ENCODE measurements around the gene SH3BP4. TPM values are rescaled to one million over a fixed set of nuclear protein-coding genes. Genes with fewer than 3 reads are reported as not detected.

SH3BP4 gene
- total and polyA plus RNA-seq, 10 of the 15 experiments (the other 5 are each of a cell fraction or from before 2014, with no cell fraction given): 0.03 to 0.36 TPM; not detected in 8

DNA sequence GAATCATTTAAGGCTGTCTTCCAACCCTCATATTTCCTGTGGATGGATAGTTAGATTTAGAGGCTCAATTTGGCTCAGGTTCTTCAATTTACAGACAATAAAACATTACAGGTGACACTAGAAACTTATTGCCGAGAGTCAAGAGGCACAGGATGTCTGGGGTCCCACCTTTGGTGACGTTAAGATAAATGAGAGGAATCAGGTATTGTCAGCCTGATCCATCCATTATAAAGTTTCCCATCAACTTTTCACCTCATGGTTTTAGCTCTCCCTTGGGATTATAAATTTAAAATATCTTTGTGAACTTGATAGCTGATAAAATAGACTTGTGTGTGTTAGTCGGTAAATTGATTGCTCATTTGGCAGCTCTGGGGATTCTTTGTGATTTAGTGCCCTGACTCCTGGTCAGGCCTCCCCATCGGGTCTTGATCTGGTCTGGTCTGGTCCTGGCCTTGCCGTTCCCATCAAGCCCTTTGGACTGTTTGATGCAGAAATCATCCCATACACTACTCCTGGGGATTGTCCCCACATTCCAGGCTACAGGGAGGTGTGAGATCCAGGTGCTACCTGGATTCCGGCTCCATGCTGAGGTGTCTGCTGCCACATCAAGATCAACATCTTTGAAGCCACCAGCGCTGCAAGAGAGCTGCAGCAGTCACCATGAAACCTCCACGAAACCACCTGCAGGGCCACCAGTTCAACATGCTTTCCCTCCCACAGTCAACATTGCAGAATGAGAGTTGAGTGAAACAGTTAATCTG lies 130.9 kb downstream of the SH3BP4 start:
- no peak overlapping the region for H2AFZ ChIP-seq (ENCODE audit: control insufficient read depth, low read depth, low read length)
- DNase-seq (ENCODE audit: low read depth, low spot score) (no peak), FAIRE-seq (no peak), ATAC-seq (no peak)
- H3K79me2 ChIP-seq (ENCODE audit: control insufficient read depth, insufficient read depth, low read length): no peaks in the 10 kb centered on the region
- H3K4me3 ChIP-seq: no peak overlapping the region
- TF ChIP-seq, protein P1, sequence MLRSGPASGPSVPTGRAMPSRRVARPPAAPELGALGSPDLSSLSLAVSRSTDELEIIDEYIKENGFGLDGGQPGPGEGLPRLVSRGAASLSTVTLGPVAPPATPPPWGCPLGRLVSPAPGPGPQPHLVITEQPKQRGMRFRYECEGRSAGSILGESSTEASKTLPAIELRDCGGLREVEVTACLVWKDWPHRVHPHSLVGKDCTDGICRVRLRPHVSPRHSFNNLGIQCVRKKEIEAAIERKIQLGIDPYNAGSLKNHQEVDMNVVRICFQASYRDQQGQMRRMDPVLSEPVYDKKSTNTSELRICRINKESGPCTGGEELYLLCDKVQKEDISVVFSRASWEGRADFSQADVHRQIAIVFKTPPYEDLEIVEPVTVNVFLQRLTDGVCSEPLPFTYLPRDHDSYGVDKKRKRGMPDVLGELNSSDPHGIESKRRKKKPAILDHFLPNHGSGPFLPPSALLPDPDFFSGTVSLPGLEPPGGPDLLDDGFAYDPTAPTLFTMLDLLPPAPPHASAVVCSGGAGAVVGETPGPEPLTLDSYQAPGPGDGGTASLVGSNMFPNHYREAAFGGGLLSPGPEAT (IDR thresholded peaks at IDR 0.05; ENCODE audit: low read depth): no peak
- TF ChIP-seq, protein P2, sequence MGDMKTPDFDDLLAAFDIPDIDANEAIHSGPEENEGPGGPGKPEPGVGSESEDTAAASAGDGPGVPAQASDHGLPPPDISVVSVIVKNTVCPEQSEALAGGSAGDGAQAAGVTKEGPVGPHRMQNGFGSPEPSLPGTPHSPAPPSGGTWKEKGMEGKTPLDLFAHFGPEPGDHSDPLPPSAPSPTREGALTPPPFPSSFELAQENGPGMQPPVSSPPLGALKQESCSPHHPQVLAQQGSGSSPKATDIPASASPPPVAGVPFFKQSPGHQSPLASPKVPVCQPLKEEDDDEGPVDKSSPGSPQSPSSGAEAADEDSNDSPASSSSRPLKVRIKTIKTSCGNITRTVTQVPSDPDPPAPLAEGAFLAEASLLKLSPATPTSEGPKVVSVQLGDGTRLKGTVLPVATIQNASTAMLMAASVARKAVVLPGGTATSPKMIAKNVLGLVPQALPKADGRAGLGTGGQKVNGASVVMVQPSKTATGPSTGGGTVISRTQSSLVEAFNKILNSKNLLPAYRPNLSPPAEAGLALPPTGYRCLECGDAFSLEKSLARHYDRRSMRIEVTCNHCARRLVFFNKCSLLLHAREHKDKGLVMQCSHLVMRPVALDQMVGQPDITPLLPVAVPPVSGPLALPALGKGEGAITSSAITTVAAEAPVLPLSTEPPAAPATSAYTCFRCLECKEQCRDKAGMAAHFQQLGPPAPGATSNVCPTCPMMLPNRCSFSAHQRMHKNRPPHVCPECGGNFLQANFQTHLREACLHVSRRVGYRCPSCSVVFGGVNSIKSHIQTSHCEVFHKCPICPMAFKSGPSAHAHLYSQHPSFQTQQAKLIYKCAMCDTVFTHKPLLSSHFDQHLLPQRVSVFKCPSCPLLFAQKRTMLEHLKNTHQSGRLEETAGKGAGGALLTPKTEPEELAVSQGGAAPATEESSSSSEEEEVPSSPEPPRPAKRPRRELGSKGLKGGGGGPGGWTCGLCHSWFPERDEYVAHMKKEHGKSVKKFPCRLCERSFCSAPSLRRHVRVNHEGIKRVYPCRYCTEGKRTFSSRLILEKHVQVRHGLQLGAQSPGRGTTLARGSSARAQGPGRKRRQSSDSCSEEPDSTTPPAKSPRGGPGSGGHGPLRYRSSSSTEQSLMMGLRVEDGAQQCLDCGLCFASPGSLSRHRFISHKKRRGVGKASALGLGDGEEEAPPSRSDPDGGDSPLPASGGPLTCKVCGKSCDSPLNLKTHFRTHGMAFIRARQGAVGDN (IDR thresholded peaks at IDR 0.05): no peak
- TF ChIP-seq SMAD5 (IDR thresholded peaks at IDR 0.05; ENCODE audit: low read depth) (no peak), BRCA1 (IDR thresholded peaks at IDR 0.05; ENCODE audit: low read depth, low read length) (no peak)
- no peaks in the 10 kb centered on the region for H4K20me1 ChIP-seq (ENCODE audit: control insufficient read depth, insufficient read depth)
- WGBS (ENCODE audit: insufficient coverage, insufficient replicate concordance, low lambda C conversion rate, missing lambda C conversion rate): 21% methylated on average over 8 of the region's 8 CpGs
- POLR2A ChIA-PET: no interaction called here
- CTCF ChIA-PET: no interaction called here
- RAD21 ChIA-PET (ENCODE audit: unreplicated experiment): no interaction called here
- H3K27me3 ChIP-seq (replicated peaks in 1 of 2; ENCODE audit: control insufficient read depth in 2 of 2, insufficient read depth in 2 of 2, low read length in 1 of 2): no peaks in the 10 kb centered on the region
- no peak overlapping the region for H3K27ac ChIP-seq (ENCODE audit: control insufficient read depth, insufficient read depth)
- no peaks in the 10 kb centered on the region for H3K4me1 ChIP-seq (ENCODE audit: control insufficient read depth, insufficient read depth, low read length)
- intact Hi-C loops (cut with micrococcal nuclease; ENCODE audit: unreplicated experiment) (no loop called here), in situ Hi-C loops (cut with MboI) (no loop called here)
- no peaks in the 10 kb centered on the region; the same call in 2 of the 3 replicates for H3K9me3 ChIP-seq (replicated peaks; ENCODE audit: control insufficient read depth, insufficient read depth, low read length)
- no peak overlapping the region for H3K9ac ChIP-seq (ENCODE audit: control insufficient read depth, insufficient read depth, low read length)
- SMC1A ChIA-PET (ENCODE audit: uncharacterized antibody, unreplicated experiment): no interaction called here
- no TSS peak for BruUV-seq (replicated peaks)
- no peaks in the 10 kb centered on the region for H3K36me3 ChIP-seq (ENCODE audit: control insufficient read depth in 2 of 2, insufficient read depth in 2 of 2, low read length in 1 of 2)
- H3K4me2 ChIP-seq (ENCODE audit: control insufficient read depth, insufficient read depth): no peak overlapping the region

Data from GM12878 (cell line).